HG03103 (cell line): ENCODE data around the gene MYRFL.
"Not testable (repeated sequence)": the region's sequence is repeated elsewhere in the genome, so short reads cannot be mapped to it uniquely, and the experiment has no call there.

Experiments used
- ATAC-seq: cut with Tn5 transposase; IDR thresholded peaks from one replicate; pipeline ENCODE4 v1.9.1; 2021; ENCODE audit warnings: low read depth; ENCODE audit not compliant: unreplicated experiment

Gene MYRFL

GRCh38 chr12:69824966-69825560 is at the start of gene MYRFL:
Gene MYRFL (plus strand): TSS chr12:69825227. CDS start chr12:69825518, 291 bp downstream.
- ATAC-seq: no peak

GRCh38 chr12:69779928-69780327 is 45.1 kb upstream of the MYRFL start:
- ATAC-seq: no peak

GRCh38 chr12:69783365-69783764 is 41.7 kb upstream of the MYRFL start:
- no peak for ATAC-seq

GRCh38 chr12:69789351-69789750 is 35.7 kb upstream of the MYRFL start:
- no peak for ATAC-seq

GRCh38 chr12:69792533-69792932 is 32.5 kb upstream of the MYRFL start:
- no peak for ATAC-seq

GRCh38 chr12:69807101-69807897 is 17.7 kb upstream of the MYRFL start:
- ATAC-seq: not testable (repeated sequence)

GRCh38 chr12:69810870-69811498 is 14.0 kb upstream of the MYRFL start:
- no peak for ATAC-seq

- no peak for ATAC-seq
Observed at GRCh38 chr12:69816082-69816481, 8.9 kb upstream of the MYRFL start.

GRCh38 chr12:69821032-69821455 is 4.0 kb upstream of the MYRFL start:
- ATAC-seq: no peak

GRCh38 chr12:69821456-69822159 is 3.4 kb upstream of the MYRFL start:
- no peak for ATAC-seq

- ATAC-seq: no peak
Observed at GRCh38 chr12:69822201-69822860, 2.7 kb upstream of the MYRFL start.

- ATAC-seq: no peak
Observed at GRCh38 chr12:69824028-69824427, 999 bp upstream of the MYRFL start.

- no peak for ATAC-seq
Observed at GRCh38 chr12:69828897-69829296, 3.9 kb downstream of the MYRFL start.

- no peak for ATAC-seq
Observed at GRCh38 chr12:69833696-69834095, 8.7 kb downstream of the MYRFL start.

- no peak for ATAC-seq
Observed at GRCh38 chr12:69834147-69834546, 9.1 kb downstream of the MYRFL start.

- no peak for ATAC-seq
Observed at GRCh38 chr12:69834576-69834975, 9.5 kb downstream of the MYRFL start.

- no peak for ATAC-seq
Observed at GRCh38 chr12:69835081-69835480, 10.1 kb downstream of the MYRFL start.

GRCh38 chr12:69836015-69836414 is 11.0 kb downstream of the MYRFL start:
- ATAC-seq: no peak

- no peak for ATAC-seq
Observed at GRCh38 chr12:69837191-69837590, 12.2 kb downstream of the MYRFL start.

- no peak for ATAC-seq
Observed at GRCh38 chr12:69837657-69838415, 12.8 kb downstream of the MYRFL start.
